PC-3 (cell line): ENCODE measurements around the gene ORMDL2. TPM values are rescaled to one million over a fixed set of nuclear protein-coding genes. Genes with fewer than 3 reads are reported as not detected.

Experiments
- ATAC-seq: fragments of 200-7000 bp; cut with Tn5 transposase; 2 replicates; pipeline ENCODE4 v1.9.1; 2020; ENCODE audit warnings: mild to moderate bottlenecking, moderate library complexity
- BruUV-seq: library from RNA; stranded (reverse); fragments of 400-500 nt; replicated peaks from 2 replicates; lab custom pipeline; 2021; lab: Mats Ljungman, UMichigan
- CTCF ChIA-PET: fragments of 300-600 bp; sonication (Branson Sonifier 250); formaldehyde crosslinking; loops from one replicate; lab custom pipeline; 2022; ENCODE audit warnings: antibody characterized with exemption; lab: Charles Lee
- POLR2A ChIA-PET: fragments of 300-600 bp; sonication (Branson Sonifier 250); formaldehyde crosslinking; loops from one replicate; lab custom pipeline; 2022; ENCODE audit warnings: antibody characterized with exemption; ENCODE audit not compliant: unreplicated experiment; lab: Charles Lee
- DNase-seq: peaks from one replicate; pipeline ENCODE4 v3.0.0-alpha.2; 2015
- H2AFZ ChIP-seq: fragments of 300-600 bp; sonication (generic); 2 replicates; pipeline ENCODE4 v1.6.0; 2016; ENCODE audit warnings: antibody characterized with exemption, low read length
- H3F3A ChIP-seq: fragments of 300-600 bp; sonication (generic); one replicate; pipeline ENCODE4 v1.6.0; 2017; ENCODE audit warnings: antibody characterized with exemption, low read length, control low read depth, mild to moderate bottlenecking; ENCODE audit not compliant: unreplicated experiment
- H3K27ac ChIP-seq: fragments of 300-600 bp; sonication (generic); 2 replicates; pipeline ENCODE4 v1.5.1; 2016; ENCODE audit warnings: mild to moderate bottlenecking, low read length
- H3K27me3 ChIP-seq: fragments of 300-600 bp; sonication (generic); 2 replicates; pipeline ENCODE4 v1.6.1; 2016; ENCODE audit warnings: low read length, mixed read lengths
- H3K36me3 ChIP-seq: fragments of 300-600 bp; sonication (generic); 2 replicates; pipeline ENCODE4 v1.6.1; 2016; ENCODE audit warnings: low read depth, mixed run types, low read length, mixed read lengths
- H3K4me1 ChIP-seq: fragments of 300-600 bp; sonication (generic); 2 replicates; pipeline ENCODE4 v1.5.1; 2016; ENCODE audit warnings: low read length; ENCODE audit not compliant: insufficient read depth
- H3K4me2 ChIP-seq: fragments of 300-600 bp; sonication (generic); 2 replicates; pipeline ENCODE4 v1.6.0; 2016; ENCODE audit warnings: low read length
- H3K4me3 ChIP-seq: fragments of 300-600 bp; sonication (generic); 2 replicates; pipeline ENCODE4 v1.5.1; 2016; ENCODE audit warnings: mild to moderate bottlenecking, low read length, mixed read lengths
- H3K79me2 ChIP-seq: fragments of 300-600 bp; sonication (generic); 2 replicates; pipeline ENCODE4 v1.6.1; 2017; ENCODE audit warnings: low read length, mixed read lengths
- H3K9ac ChIP-seq: fragments of 300-600 bp; sonication (generic); 2 replicates; pipeline ENCODE4 v1.6.0; 2016; ENCODE audit warnings: mild to moderate bottlenecking, low read length
- H3K9me2 ChIP-seq: fragments of 300-600 bp; sonication (generic); replicated peaks from 2 replicates; pipeline ENCODE4 v1.6.1; 2016; ENCODE audit warnings: mixed run types, low read length, mixed read lengths
- H3K9me3 ChIP-seq: fragments of 300-600 bp; sonication (generic); 2 replicates; pipeline ENCODE4 v1.6.1; 2016; ENCODE audit warnings: low read length, mixed read lengths
- H4K20me1 ChIP-seq: fragments of 300-600 bp; sonication (generic); 2 replicates; pipeline ENCODE4 v1.6.1; 2016; ENCODE audit warnings: low read length, mixed read lengths
- EZH2 ChIP-seq: fragments of 300-600 bp; sonication (generic); IDR thresholded peaks from one replicate; pipeline ENCODE4 v1.6.1; 2017; ENCODE audit warnings: antibody characterized with exemption, mild to moderate bottlenecking, low read length; ENCODE audit not compliant: unreplicated experiment
- EZH2phosphoT487 ChIP-seq: fragments of 300-600 bp; sonication (generic); IDR thresholded peaks from 2 replicates; pipeline ENCODE4 v1.6.1; 2018; ENCODE audit warnings: mild to moderate bottlenecking, antibody characterized with exemption, low read length, borderline replicate concordance
- intact Hi-C: fragments of 100-400 bp; cut with micrococcal nuclease; formaldehyde crosslinking; loops from 2 replicates; pipeline ENCODE4 v1.9.0; 2023
- total RNA-seq: library from RNA; depleted of rRNA; stranded (reverse); fragments of >200 nt; gene quantifications from 2 replicates; pipeline ENCODE4 v1.2.3, GENCODE V29; 2014
- TF ChIP-seq, protein P1 (sequence below): fragments of 300-600 bp; sonication (generic); conservative IDR thresholded peaks from 2 replicates; pipeline ENCODE4 v1.5.1; 2017; ENCODE audit warnings: antibody characterized with exemption, low read depth, mild to moderate bottlenecking, low read length

ORMDL2 gene
- total RNA-seq, 1 experiment from 2014 or later: 19.2 TPM

DNA sequence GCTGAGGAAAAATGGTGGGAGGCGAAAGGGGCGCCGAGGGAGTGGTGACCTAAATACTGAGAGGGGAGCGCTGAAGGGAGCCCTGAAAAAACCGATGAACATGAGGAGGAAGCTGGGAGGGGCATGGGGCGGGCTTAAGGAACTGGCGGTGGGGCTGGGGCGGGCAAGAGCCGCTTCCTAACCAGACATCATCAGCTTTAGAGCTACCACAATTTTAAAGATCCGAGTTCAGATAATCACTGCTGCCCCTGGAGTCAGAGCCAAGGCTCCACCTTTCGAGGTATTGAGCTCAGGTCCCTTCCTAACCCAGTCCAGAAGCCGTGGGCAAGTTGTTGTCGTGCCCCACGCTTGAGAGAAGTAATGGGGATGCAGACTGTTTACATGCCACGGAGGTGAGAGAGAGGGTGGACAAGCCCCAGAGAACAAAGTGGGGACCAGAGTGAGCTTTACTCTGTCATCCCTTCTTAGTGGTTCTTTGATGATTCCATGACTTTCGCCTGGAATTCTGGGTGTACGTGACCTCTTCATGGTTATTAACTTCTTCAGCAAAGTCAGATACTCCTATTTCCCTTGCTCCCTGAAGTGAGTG, 393 bp downstream of the ORMDL2 start:
- peak; percentile 52 for ATAC-seq
- Histone ChIP-seq H3K27me3 (no peaks in the 10 kb centered on the region), H3K4me3 (peak overlapping the region; percentile 82), H3K36me3 (peaks cover 41% of the 10 kb centered on the region), H3K4me2 (peak overlapping the region; percentile 80), H3K9me2 (no peaks in the 10 kb centered on the region), H4K20me1 (peaks cover 18% of the 10 kb centered on the region), H3K9me3 (no peaks in the 10 kb centered on the region), H3K9ac (peak overlapping the region; percentile 85), H3K79me2 (peaks cover 66% of the 10 kb centered on the region), H3K4me1 (peaks cover 21% of the 10 kb centered on the region), H2AFZ (peak overlapping the region; percentile 72), H3K27ac (peak overlapping the region; percentile 47), H3F3A (no peaks in the 10 kb centered on the region)
- CTCF ChIA-PET: interaction anchor here (0.7 to 1.9 kb wide), 8 partner anchors 11 to 179 kb away, joined by 3 to 8 read pairs (median 4); partner anchors contain the start of genes DNAJC14 and SUOX
- no peak for DNase-seq
- POLR2A ChIA-PET: interaction anchor here (0.6 to 2.3 kb wide), 9 partner anchors 9 to 358 kb away, joined by 3 to 32 read pairs (median 5); partner anchors contain the start of genes DNAJC14, RAB5B and SUOX
- TSS peak; percentile 67 for BruUV-seq
- intact Hi-C loops: loop anchor here (5.0 kb wide), 1 partner anchor 76 kb away; the partner anchor contains the start of gene GDF11
- TF ChIP-seq EZH2 (no peak), EZH2phosphoT487 (no peak)
- TF ChIP-seq, protein P1, sequence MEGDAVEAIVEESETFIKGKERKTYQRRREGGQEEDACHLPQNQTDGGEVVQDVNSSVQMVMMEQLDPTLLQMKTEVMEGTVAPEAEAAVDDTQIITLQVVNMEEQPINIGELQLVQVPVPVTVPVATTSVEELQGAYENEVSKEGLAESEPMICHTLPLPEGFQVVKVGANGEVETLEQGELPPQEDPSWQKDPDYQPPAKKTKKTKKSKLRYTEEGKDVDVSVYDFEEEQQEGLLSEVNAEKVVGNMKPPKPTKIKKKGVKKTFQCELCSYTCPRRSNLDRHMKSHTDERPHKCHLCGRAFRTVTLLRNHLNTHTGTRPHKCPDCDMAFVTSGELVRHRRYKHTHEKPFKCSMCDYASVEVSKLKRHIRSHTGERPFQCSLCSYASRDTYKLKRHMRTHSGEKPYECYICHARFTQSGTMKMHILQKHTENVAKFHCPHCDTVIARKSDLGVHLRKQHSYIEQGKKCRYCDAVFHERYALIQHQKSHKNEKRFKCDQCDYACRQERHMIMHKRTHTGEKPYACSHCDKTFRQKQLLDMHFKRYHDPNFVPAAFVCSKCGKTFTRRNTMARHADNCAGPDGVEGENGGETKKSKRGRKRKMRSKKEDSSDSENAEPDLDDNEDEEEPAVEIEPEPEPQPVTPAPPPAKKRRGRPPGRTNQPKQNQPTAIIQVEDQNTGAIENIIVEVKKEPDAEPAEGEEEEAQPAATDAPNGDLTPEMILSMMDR: no peak

DNA sequence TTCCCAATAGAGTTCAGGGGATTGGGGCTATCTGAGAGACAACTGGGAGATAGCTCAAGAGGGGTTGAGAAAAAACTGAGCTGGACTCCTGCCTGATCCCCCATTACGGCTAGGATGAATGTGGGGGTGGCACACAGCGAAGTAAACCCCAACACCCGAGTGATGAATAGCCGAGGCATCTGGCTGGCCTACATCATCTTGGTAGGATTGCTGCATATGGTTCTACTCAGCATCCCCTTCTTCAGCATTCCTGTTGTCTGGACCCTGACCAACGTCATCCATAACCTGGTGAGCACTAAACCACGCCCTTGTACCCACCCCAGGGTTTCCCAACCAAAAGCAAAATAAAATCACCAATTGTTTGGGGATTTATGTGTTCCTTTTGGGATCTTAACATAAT, 1.0 kb downstream of the ORMDL2 start:
- BruUV-seq: no TSS peak
- no peak for ATAC-seq

More for the DNA sequence above, 1.0 kb downstream of the ORMDL2 start:
- no peak for DNase-seq
- TF ChIP-seq, protein P1: no peak
- TF ChIP-seq EZH2 (no peak), EZH2phosphoT487 (no peak)
- peaks cover 16% of the 10 kb centered on the region for H4K20me1 ChIP-seq
- H2AFZ ChIP-seq: no peak overlapping the region
- H3K79me2 ChIP-seq: peaks cover 61% of the 10 kb centered on the region
- intact Hi-C loops: loop anchor here (5.0 kb wide), 1 partner anchor 77 kb away; the partner anchor contains the start of gene GDF11
- H3F3A ChIP-seq: no peaks in the 10 kb centered on the region
- ChIA-PET POLR2A (no interaction called here), CTCF (interaction anchor here (0.7 to 1.9 kb wide), 2 partner anchors 81 to 121 kb away, joined by 3 to 8 read pairs; no protein-coding TSS in a partner anchor)
- peak overlapping the region; percentile 85 for H3K9ac ChIP-seq
- H3K27ac ChIP-seq: no peak overlapping the region
- no peaks in the 10 kb centered on the region for H3K27me3 ChIP-seq
- no peaks in the 10 kb centered on the region for H3K9me2 ChIP-seq
- H3K4me1 ChIP-seq: peaks cover 21% of the 10 kb centered on the region
- no peaks in the 10 kb centered on the region for H3K9me3 ChIP-seq
- peaks cover 38% of the 10 kb centered on the region for H3K36me3 ChIP-seq
- peak overlapping the region; percentile 80 for H3K4me2 ChIP-seq
- peak overlapping the region; percentile 82 for H3K4me3 ChIP-seq
